Activated naive CD8-positive, alpha-beta T cell treated with anti-CD3 and anti-CD28 coated beads, Interleukin-2, amount 50 U/mL, for 16 hours (primary cell): ENCODE measurements around the gene NRG3.

Source experiments
- DNase-seq: peaks from one replicate; pipeline ENCODE4 v3.0.0-alpha.2; 2020; ENCODE audit warnings: low read depth, low spot score

The NRG3 gene

DNA sequence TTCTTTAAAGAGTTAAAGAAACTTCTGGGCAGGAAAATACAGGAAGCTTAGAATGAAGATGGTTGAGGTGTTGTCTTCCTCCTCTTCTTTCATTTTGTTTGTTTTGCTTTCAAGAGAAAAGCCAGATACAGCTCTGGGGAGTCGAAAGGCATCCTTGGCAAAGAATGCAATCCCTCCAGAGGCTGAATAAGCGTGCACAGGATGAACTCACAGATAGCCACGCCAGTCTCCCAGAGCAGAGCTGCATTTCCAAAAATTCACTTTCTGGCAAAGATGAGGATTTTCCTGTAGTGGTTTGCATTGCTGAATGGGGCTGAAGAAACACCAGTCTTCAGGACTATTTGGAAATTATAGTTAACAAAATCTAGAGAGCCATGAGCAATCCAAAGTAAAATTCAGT, 336.4 kb downstream of the NRG3 start:
- DNase-seq: no peak

DNA sequence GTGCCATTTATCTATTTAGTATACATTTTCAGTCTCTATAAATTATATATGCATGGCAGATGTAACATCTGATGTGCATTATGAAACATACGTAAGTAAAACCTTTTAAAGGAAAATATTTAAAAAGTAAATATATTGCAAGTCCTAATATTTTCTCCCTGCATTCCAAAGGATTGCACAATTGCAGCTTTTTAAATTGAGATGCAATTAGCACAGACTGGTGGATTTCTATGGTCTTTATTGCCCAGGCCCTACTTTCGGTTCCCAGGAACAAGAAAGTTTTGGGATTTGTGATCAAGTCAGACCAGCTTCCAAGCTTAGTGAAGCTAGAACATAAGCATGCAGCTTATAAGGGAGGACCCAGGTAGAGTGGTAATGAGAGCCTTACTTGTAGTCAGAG, 337.8 kb downstream of the NRG3 start:
- DNase-seq: no peak

DNA sequence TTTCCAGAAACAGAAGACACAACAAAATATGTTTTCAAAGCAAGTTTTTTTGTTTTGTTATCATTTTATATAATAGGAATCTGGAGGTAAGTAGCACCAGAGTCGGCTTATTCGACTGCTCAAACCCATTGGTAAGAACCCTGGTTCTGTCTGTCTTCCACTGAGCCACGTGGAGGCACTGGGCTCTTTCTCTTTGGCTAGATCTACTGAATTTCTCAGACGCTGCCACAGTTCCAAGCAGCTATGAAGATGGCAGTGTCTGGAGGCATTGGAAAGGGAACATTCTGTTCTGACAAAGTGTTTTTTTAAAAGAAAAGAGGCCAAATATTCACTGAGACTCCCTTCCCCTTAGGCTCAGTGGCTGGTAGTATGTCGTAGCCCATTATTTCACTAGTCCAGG, 338.8 kb downstream of the NRG3 start:
- no peak for DNase-seq

DNA sequence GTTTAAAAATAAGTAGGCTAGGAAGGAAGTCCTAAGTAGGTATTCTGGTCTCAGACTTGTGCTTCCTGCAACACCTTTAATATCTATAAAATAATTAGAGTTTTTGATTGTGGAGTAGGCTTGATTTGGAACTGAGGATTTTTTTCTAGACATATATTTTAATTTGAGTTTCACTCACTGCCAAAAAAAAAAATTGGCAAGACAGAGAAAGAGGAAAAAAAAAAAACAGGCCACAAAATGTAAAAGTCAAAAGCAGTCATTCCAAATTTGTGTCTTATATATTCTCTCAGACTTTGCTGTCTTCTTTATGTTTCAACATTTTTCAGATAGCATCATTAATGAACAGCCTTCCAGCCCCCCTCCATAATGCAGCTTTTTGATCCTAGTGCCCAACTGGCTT, 346.1 kb downstream of the NRG3 start:
- no peak for DNase-seq

DNA sequence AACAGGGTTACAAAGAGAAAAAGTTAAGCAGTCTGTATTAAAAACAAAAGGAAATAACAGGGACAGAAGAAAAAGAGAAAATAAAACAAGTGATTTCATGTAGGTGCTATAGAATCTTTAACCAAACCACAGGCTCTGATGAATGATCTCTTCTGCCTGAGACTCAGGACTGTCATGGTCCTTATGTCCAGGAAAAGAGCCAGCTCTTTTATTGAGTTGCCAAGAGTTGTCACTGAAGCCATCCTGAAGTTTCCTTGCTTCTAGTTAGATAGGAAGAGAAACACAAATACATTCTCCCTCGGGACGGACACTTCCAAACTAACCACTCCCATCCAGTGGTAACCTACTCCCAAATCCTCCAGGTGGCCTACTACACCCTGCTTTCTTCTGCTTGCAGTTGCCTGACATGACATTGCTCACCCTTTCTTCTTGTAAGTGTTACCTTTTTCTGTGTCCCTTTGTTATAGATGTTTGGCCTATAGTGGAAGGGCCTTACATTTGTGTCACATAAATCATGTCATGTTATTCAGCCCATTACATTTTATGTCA, 346.7 kb downstream of the NRG3 start:
- DNase-seq: no peak

DNA sequence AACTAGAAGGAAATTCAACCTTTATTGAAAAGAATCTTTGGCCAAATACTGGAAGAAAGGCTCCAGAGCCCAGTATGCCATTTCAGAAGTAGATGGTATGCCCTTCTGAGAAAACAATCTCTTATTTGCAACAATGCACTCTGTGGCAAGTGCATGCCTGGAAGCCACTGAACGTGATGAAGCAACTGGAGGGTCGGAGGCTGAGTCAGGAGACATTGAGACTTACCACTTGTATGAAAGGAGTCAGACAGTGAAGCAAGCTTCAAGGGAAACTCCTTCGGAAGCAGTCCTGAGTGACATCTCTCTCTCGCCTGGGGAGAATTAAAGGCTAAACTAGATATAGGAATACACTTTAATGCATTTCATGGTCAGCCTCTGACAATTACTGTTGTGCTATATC, 353.7 kb downstream of the NRG3 start:
- DNase-seq: no peak

DNA sequence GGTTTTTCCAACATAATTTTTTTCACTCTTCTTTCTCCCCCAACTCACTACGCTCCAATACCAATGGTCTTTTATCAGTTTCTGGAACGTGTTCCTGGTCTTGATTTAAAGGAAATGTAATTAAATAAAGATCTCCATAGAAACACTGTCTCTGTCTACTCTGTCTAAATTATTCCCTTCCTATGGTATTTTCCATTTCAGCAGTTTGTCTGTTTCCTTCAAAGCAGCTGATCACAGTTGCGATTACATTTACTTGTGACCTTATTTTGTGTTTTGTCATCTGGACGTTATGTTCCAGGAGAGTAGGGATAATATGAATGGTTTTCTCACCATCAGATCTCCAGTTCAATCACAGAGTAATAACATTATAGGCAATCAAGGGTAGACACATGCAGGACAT, 359.2 kb downstream of the NRG3 start:
- DNase-seq: no peak

DNA sequence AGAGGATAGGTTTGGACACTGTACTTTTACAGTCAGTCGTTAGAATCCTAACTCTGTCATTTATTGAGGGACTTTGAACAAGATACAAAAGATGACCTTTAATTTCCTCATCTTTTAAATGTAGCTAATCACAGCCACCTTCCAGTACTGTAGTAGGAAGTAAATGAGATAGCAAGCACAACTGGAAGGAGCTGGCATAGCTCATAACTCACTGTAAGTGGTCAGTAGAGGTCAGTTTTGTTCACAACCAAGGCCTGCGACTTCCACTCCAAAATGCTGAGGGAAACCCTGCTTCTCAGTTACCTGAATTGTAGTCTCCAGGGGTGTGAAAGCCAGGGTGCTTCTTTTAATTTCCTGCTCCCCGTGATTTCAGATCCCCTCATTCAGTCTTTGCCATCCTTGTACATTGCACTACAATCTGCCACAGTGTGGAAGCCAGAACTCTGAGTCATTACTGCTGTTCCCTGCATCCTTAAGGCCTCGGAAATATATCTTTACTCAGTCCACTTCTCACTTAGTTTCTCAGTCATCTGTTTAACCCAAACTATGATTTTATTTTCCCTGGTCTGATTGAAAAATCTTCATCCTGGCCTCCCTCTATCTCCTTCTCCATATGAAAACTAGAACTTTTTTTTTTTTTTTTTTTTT, 361.2 kb downstream of the NRG3 start:
- DNase-seq: no peak

DNA sequence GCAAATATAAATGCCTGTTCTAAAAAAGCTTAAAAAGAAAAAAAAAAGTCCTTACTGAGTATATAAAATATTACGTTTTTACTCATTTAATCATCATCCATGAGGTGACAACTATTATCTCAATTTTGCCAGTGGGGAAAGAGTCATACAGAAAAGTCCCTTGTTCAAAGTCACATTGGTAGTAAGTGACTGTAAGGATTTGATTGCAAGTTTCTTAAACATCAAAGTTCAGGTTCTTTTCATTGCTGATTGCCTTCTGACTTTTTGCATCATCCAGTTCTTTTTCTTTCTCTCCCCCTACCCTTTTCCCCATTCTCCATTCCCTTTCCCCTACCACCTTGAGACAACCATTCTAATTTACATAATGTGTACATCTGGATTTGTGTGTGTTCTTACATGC, 363.3 kb downstream of the NRG3 start:
- DNase-seq: no peak

DNA sequence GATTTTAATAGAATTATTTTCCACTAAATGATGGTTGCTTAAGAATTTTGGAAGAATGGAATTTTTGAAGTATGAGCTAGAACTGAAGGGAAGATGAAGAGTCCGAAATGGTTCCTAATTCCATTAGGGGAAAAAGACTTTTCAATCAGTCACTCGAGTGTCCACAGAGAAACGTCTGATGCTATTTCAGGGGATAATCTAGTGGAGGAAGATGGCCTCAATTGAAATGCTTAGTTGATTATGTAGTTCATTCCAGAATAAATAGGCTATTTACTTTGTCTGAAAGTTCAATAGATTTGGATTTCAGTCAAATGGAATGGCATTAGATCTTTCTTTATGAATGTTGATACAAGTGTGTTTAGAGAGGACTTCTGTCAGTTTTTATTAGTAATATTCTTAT, 365.4 kb downstream of the NRG3 start:
- no peak for DNase-seq

DNA sequence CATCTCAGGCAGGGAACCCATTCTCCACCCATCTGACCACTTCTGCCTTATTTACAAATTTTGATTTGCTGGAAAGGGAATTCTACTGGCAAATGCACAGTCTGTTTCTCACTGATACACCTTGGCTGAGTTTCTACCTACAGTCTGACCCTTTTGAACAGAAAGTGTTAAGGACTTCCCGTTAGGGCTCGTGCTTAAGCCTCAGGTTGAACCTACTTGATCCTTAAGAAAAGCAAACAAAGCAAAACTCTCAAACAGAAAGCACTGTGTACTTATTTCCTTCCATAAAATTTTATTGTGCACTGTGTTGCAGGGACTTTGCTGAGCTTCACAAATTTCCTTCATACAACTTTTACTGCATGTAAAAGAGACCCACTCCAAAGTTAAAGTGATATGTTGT, 367.8 kb downstream of the NRG3 start:
- DNase-seq: no peak

DNA sequence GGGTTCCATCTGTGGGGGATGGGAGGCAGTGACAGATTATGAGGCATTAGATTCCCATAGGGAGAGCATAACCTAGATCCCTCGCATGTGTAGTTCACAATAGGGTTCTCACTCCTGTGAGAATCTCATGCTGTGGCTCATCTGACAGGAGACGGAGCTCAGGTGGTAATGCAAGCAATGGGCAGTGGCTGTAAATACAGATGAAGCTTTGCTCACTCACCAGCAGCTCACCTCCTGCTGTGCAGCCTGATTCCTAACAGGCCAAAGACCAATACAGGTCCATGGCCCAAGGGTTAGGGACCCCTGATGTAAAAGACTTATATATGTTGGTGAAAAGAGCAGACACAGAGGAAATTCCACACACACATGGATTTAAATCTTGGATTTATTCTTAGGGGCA, 370.2 kb downstream of the NRG3 start:
- no peak for DNase-seq

DNA sequence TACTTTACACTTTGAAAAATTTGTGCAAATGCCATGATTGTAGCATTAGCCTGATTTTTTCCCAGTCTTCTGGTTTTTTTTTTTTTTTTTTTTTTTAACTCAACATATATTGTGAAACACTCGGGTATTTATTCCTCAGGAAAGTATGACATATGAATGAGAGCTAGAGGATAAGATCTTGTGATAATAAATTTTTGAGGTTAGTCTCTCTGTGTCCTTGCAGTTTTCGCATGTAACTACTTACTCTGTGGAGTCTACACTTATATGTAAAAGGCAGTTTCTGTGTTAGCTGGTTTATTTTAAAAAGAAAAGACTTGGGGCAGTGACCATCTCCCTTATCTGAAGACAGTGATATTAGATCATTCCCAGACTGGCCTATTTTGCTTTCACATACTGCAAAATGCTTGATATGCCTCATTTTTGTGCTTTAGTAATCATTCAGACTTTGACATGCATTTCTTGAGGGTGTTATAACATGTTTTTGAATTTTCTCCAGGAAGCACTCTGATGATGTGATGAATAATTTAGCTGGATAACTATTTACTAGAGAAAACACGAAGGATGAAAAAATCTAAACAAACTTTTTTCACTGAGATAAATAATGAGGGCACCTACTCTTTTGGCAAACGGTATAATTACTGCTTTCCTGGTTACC, 371.0 kb downstream of the NRG3 start:
- no peak for DNase-seq

DNA sequence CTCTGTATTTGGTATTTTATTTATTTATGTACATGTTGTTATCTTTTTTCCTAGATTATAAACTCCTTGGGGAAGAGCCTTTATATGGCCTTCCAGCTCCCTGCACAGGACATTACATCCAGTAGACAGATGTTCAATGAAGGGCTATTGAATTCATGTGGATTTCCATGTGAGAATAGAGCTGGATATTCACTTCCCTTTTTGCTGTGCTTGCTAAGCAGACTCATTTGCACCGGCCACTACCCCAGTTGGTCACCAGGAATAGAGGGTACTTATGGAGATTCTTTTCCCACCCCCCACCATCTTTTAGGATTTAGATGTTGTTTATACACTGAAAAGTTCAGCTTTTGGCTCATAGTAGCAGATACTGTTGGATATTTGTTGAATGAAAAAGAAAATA, 374.1 kb downstream of the NRG3 start:
- DNase-seq: no peak

DNA sequence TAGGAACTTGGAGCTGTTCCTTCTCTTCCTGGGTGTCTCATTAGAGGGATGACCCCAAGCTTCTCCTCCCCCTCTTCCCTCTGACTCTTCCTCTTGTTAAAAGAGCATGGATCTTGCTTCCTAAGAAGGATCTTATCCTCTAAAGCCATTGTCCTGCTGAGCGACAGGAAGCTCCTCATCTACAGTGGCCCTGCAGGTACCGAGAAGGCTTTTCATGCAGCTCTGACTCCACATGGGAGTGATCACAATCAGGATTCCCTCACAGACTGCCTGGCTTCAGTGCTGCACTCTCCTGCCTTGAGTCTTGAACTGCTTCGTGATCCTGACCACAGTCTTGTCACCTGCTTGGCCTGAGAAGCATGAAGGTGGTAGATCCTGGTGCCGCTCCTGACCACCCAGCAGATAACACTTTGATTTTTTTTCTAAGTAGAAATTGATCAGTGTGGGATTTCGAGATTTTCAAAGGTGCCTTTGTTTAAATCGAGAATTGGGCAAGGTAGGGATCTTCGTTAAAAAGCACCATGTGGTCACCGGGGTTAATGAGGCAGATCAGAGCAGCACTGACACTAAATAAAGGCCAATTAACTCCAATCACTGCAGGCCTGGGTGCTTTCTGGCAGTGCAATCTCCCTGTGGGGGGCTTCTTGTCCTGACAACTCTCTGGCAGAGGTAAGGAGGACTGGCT, 376.4 kb downstream of the NRG3 start:
- DNase-seq: no peak

DNA sequence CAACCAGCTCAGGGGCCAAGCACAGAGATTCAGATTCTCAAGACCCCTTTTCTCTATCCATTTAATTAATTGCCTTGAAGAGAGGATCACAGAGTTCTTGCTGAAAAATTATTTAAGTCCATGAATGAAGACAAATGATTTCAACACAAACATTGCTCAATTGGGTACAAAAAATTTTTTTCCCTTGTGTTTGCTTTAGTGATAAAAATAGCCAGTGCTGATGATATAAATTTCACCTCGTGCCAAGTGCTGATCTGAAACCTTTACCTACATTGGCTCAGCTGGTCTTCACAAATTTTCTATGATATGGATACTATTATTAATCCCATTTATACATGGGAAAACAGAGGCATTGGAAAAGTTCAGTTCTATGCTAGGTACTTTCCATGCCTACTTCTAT, 377.1 kb downstream of the NRG3 start:
- DNase-seq: no peak

DNA sequence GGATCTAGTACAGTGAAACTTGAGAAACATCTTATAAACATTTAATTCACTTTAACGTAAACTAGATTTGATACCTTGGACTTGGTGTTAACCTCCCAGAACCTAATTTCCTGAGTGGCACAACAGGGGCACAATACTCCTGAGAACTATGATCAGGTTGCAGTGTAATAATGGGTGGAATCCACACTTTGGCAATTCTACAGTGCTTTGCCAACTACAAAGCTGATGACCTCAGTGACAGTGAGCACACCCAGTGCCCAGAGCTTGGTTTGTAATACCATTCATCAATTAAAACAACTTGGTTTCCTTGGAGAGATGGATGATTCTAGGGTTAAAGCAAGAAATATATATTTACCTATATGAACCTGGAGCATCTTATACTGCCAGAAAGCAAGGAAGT, 379.2 kb downstream of the NRG3 start:
- no peak for DNase-seq

DNA sequence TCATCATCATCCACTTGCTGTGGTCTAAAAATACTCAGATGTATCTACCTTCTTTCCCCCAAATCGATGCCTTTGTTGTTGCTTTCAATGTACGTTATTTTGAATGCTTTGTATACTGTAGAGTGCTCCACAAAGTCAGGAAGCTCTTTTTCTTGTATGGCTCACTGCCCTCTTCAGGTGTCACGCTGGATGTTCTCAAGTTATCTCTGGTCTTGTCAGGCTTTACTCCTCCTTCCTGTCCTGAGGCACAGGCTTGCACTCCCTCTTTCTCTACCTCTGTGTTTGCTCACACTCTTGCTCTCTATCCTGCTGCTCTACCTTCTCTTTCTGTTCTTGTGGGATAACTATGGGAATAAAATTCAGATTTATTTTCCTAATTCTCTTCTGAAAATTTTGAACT, 381.3 kb downstream of the NRG3 start:
- no peak for DNase-seq

DNA sequence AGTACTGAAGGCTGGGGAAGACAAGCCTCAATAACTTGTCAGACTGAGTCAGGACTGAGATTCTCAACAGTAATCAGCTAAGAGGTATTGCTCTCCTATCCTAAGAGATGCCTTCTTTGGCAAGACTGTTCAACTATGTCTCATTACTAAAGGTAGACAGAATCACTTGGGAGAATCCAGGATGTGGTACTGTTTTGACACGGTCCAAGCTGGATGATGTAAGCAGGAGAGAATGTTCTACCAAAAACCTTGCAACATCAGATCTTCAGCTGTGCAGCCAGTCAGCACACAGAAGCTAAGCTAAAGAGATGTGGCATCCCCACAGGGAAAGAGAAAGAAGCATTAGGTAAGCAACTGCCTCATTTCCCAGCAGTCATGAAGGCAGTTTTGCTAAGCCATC, 391.4 kb downstream of the NRG3 start:
- DNase-seq: no peak

DNA sequence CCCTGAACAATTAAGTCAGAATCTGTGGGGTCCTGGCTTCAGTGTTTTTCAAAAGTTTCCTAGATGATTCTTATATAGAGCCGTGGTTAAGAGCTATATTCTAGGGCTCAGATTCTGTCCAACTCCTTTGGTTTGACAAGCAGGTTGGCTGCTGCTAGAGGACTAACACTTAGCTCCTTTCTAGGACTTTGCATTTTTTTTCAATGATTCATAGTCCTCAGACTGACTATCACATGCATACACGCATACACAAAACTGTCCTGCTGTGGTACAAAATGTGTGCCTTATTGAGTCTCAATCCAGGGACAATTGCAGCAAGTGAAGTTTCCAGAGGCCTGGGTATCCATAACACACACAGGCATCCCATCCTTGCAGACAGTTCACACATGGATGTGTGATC, 392.0 kb downstream of the NRG3 start:
- DNase-seq: no peak

DNA sequence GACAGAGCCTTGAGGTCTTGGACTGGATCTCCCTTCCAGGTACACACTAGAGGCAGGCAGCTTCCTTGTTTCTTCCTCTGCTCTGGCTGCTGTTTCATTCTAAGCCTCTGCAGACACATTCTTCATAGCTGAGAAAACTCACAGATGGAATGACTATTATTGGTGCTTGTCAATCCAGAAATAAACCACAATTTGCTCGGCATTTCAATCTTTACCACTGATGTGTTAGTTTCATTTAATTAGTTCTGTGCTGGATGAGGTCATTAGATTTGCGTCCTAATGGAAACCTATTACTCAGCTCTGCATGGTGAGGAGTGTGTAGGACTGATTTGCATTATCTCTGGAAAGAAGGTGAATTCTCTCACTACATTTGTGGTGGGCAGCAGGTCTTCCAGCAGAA, 392.5 kb downstream of the NRG3 start:
- DNase-seq: no peak

DNA sequence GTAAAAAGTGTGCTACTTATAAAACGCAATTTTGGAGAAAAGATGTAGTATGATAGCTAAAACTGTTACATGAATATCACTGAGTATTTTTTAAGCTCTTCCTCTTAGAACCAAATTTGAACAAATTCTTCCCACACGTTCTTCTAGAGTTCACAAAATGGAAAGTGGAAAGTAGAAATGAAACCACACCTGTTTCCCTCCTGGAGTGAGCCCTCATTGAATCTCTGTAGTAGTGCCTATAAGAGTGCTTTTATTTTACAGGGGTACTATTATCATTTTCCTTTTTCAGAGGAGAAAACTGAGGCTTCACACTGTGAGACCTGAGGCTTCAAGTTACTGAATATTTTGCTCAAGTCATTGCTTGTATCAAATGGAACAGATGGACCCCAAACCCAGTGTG, 393.0 kb downstream of the NRG3 start:
- DNase-seq: no peak

DNA sequence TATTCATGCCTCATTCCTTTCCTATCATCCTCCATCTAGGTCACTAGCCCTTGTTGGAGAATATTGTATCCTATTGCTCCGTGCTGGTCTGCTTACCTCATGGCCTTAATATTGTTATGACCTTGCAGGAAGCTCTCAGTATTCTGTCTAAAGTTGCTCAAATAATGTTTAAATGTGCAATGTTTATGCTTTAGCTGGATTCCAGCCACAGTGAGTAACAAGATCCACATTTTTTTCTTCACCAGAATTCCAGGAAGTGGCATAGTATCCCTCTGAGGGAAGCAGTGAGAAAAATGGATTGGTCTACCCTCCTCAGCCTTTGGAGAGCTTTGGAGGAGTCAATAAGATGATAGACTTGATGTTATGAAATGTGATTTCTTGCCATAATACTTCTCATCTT, 402.6 kb downstream of the NRG3 start:
- DNase-seq: no peak
